ENCODE results near the gene SRGAP3.

SRGAP3 gene

DNA sequence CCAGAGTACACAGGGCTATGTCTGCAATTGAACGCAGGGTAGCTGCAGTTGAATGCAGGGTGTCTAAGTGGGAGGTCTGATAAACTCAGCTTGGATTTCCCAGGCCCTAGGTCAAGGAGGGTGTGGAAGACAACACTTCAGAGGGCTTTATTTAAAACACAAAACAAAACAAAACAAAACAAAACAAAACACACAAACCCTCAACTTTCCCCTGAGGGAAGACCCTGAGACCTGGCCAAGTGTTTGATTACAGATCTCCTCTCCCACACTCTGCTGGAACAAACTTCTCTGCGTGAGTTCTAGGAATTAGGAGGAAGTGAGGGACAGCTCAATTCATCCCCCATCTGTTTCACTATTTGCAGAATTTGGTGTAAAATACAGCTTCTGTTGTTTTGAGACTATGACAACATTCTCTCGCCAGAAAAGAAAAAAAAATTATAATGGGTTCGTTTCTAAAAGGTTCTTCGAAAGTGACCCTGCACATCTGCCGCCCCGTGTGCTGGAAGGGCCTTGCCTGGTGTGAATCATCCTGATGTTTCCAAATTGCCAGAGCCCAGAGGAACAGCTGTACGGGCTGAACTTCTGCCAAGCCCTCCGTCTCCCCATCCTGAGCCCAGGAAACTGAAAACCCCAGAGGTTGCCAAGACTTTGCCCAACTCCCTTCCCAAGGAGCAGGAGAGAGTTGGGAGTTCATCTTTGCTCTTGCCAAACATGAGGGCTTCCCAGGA, 212.9 kb downstream of the SRGAP3 start:
- DNase-seq = no peak

GRCh38 chr3:9035961-9036360, 213.5 kb downstream of the SRGAP3 start:
- no peak for DNase-seq

DNA sequence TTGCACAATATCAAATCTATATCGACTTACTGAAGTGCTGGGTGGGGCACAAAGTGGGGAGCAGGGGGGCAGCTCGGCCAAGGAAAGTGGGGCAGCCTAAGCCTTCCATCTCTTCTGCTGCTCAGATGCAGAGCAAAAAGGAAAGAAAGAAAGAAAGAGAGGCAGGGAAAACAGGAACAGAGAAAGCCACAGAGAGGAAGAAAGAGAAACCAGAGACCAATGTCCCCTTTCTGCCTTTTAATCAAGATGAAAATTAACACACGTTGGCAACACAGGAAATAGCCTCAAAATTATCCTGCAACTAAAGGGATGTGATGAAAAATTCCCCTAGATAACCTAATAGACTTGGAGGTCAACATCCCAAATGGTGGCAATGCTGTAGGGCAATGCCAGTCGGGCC, 214.0 kb downstream of the SRGAP3 start:
- DNase-seq = no peak

- no peak for DNase-seq
These were observed 215.6 kb downstream of the SRGAP3 start for GRCh38 chr3:9033867-9034266.

DNA sequence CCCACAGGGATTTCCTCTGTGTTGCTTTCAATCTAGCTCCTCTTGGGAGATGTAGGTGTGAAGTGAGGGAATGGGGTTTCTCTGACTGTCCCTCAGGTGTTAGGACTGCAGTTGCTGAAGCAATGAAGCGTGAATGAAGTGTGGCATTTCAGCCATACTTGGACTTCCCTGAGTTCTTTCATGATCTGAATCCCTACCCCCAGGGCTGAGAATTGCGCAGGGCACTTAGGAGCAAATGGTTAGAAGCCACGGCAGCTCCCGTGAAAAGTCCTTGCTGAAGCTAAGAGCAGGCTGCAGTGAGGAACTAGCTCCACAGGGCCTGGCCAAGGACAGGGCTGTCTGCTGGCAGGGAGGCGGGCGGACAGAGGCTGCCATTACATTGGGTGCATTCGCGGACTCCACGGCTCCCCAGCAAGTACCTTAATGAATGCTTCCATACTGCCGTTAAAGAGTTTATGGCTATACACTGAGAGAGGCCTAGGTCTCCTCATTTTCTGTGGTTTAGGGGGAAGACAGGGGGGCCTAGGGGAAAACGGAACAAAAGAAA, 217.1 kb downstream of the SRGAP3 start:
- DNase-seq = no peak

DNA sequence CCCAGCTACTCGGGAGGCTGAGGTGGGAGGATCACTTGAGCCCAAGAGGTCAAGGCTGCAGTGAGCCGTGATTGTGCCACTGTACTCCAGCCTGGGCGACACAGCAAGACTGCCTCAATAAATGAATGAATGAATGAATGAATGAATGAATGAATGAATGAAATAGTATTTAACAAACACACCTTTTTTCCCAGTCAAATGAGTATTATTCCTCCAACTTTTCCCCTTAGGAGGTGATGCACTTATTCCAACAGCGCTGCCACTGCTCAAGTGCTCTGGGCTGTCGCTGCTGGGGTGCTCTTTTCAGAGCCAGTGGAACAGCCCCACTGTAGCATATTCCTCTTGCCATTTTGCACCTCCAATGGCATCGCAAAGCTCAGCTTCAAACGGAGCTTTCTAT, 219.4 kb downstream of the SRGAP3 start:
- no peak for DNase-seq

DNA sequence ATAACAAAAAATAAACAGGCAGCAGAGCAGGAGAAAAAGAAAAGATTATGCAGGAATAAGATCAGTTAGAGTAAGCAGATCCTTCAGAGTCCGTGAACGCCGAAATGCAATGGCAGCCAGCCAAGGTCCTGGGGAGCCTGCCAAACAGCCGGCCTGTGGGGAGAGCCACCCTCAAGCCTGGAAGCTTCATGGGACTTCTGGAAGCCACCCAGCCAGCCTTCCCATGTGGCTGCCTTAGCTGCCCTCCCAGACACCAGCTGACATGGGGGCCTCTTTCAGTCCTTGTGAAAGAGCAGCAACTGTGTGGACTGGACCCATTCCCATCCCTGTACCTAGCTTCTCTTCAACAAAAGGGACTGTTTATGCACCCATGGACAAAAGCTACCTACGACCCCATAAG, 221.3 kb downstream of the SRGAP3 start:
- DNase-seq = no peak

DNA sequence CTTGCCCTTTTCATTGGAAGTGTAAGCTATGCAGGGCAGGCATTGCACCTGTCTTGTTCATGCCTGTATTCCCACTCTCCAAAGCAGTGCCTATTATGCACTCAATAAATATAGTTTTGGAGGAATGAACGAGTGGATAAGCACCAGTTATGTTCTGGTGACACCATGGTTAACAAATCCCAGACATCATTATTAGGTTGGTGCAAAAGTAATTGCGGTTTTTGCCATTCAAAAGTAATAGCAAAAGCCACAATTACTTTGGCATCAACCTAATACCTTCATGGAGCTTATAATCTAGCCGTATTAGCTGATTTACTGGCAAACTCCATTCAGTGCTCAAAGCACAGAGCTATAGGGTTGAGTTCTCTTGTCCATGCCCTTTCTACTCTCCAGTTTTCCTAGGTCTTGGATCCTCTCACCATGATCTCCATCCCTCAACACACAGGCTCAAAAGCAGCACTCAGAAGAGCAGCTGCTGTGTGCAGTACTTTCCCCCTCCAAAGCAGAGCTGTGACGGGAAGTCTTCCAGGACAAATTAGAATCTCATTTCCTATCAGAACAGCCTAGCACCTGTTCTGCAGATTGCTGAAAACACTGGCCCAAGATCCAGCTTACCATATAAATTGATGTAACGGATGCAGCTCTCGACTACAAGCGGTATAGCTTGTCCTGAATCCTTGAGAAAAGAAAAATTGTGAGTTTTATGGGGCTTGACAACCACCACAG, 223.0 kb downstream of the SRGAP3 start:
- no peak for DNase-seq

DNA sequence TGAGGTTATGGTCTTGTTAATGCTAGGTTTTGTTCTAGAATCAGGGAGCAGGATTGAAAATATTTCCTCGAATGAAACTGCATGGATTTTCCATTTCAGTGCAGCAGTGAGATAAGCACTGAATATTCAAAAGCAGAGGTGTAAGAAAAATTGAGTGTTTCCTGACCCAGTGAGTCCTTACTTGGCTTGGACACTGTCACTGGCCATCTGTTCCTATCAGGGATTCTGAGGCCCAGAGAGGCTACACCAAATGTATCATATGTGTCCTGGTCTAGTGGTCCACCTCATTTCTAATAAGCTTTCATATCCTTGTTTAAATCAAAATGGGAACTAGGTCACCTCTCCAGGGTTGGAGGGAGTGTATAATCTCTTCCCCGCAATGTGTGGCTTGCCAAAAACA, 225.1 kb downstream of the SRGAP3 start:
- no peak for DNase-seq

DNA sequence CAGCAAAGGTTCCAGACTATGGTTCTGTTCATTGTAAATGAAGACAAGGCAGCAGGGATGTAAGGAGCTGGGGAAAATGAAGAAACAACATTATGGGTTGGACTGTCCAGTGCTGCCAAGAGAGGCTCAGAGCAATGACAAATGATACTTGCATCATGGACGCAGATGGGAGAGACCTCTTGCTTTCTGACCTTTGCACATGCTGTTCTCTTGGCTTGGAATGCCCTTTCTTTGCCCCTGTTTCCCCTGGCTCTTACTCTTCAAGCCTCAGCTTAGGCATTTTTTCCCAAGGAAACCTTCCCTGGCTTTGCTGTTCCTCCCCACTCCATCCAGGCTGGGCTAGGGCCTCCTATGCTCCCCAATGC, 226.2 kb downstream of the SRGAP3 start:
- DNase-seq = no peak

DNA sequence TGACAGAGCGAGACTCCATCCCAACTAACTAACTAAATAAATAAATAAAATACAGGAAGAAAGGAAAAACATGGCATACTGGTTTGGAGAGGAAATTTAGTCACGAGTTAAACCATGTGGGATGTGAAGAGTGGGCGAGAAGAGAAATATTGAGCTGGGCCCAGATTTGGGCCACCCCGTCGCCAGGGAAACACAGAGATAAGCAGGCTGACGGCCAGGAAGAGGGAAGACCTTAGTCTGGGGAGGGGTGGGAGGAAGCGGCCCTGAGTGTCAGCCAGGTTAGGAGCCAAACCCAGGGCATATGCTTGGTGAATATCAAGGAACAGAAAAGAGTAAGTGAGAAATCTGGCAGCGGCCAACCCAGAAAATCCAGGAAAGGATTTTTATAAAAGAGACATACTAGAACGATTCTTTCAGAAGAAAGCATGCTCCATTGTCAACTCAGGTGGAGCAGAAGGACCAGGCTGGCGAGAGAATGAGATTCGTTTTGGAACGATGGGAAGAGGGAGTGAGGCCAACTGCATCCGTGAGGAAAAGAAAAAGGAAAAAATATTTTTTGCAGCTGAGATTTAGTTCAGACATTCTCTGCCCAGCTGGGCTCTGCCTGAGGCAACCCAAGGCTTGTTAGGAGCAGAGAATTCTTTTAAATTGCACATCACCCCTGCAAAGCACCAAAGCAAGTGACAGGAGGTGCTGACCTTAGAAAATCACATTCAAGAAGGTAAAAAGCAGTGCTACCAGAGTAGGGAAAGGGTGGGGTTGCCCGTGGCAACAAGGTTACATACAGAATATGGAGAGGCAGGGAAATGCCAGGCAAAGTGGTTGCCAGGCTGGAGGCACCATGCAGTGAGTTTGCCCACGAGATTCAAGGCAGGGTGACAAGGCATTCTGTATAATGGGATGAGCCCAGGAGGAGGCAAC, 226.9 kb downstream of the SRGAP3 start:
- DNase-seq = no peak

GRCh38 chr3:9021271-9022009, 228.0 kb downstream of the SRGAP3 start:
- no peak for DNase-seq

GRCh38 chr3:9020426-9020825, 229.0 kb downstream of the SRGAP3 start:
- no peak for DNase-seq

- DNase-seq = no peak
These were observed 230.0 kb downstream of the SRGAP3 start for GRCh38 chr3:9019259-9019961.

DNA sequence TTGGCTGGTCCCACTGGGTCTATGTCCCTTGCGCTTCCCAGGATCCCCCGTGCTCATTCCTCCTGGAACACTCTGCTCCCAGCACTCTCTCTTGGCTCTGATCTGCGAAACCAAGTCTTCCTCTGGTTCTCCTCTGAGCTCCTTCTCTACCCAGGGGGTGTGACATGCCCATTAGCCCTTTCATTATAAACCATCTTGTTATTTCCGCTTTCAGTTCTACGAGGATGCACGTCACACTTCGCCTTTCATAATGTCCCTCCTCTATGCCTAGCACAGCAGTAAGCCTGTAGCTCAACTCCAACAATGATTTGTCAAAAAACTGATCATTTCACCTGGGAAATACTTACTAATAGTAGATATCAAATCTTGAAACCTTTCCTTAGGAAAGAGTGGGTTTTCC, 234.2 kb downstream of the SRGAP3 start:
- DNase-seq = no peak

- no peak for DNase-seq
These were observed 235.5 kb downstream of the SRGAP3 start for GRCh38 chr3:9013782-9014563.

GRCh38 chr3:9012521-9012920, 236.9 kb downstream of the SRGAP3 start:
- DNase-seq = no peak

GRCh38 chr3:9009976-9010545, 239.4 kb downstream of the SRGAP3 start:
- DNase-seq = no peak

GRCh38 chr3:9008550-9009255, 240.7 kb downstream of the SRGAP3 start:
- DNase-seq = no peak

DNA sequence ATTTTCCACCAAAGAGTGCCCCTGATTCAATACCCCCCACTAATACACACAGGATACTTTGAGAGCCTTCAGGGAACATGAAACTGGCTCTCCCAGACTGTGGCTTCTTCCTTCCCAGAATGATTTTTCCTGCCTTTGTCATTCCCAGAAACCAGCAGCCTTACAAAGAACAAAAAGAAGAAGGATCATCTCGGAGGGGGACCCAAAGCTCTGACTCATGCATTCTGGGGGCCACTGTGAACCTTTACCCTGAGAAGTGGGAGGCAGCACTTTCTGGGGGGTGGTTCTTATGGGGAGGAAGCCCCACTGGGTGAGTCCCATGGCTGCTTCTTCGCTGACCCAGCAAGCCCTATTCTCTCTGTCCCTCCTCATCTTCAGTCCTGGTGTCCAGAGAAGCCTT, 241.5 kb downstream of the SRGAP3 start:
- no peak for DNase-seq
